Measurements from ENCODE around the gene URAD. TPM values are rescaled to one million over a fixed set of nuclear protein-coding genes. Genes with fewer than 3 reads are reported as not detected.

Gene URAD
- total RNA-seq, 4 donors from 2014 or later, result not detected

DNA sequence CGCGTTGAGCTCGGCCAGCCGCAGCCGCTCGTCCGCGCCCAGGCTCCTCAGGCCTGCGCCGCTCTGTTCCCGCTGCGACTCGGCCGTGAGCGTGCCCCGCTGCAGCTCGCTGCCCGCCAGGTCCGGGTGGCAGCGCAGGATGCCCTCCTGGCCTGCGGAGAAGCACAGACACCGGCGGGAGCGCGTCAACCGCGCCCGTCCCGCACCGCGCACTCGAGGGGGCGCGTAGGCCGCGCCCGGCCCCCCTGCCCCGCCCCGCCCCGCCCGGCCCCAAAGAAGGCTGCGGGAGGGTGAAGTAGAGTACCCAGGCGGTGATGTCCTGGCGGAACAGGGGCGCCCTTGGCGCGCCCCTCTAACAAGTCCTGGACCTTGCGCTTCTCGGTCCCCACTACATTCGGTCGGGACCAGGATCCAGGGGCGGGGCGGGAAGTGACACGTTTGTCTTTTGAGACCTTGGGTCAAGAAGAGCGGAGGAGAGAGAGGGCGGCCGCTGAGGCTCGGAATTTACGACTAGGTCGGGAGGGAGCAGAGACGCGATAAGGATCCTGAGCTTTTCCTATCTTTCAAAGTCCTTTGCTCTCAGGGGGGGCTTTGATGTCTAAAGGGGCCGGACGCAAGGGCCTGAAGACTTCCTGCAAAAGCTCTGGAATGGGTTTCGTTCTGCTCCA is 10.1 kb downstream of the URAD start:
- intact Hi-C loops (cut with DNase I; ENCODE audit: low total_unique reads), result no loop called here
- Histone ChIP-seq H3K36me3 (no peaks in the 10 kb centered on the region), H3K4me1 (peaks cover 0 to 16% of the 10 kb centered on the region in 2 donors), H3K4me3 (no peak overlapping the region), H3K9me3 (no peaks in the 10 kb centered on the region), H3K27me3 (peaks cover 0 to 56% of the 10 kb centered on the region in 2 donors), H3K27ac (no peak overlapping the region)
- DNase-seq, result no peak
- TF ChIP-seq POLR2A (IDR thresholded peaks at IDR 0.05) (no peak), CTCF (IDR thresholded peaks at IDR 0.05) (no peak)

- H3K9me3 ChIP-seq, result no peaks in the 10 kb centered on the region
- no peak for DNase-seq
- no peak overlapping the region for H3K4me3 ChIP-seq
- H3K27ac ChIP-seq, result no peak overlapping the region
- no peaks in the 10 kb centered on the region for H3K36me3 ChIP-seq
- TF ChIP-seq CTCF (IDR thresholded peaks at IDR 0.05), result no peak
- no peak for TF ChIP-seq POLR2A (IDR thresholded peaks at IDR 0.05)
- peaks cover 0 to 57% of the 10 kb centered on the region in 2 donors for H3K27me3 ChIP-seq
- intact Hi-C loops (cut with DNase I; ENCODE audit: low total_unique reads), result no loop called here
- peaks cover 0 to 16% of the 10 kb centered on the region in 2 donors for H3K4me1 ChIP-seq
These were observed 10.8 kb downstream of the URAD start for GRCh38 chr13:27977476-27978300.

DNA sequence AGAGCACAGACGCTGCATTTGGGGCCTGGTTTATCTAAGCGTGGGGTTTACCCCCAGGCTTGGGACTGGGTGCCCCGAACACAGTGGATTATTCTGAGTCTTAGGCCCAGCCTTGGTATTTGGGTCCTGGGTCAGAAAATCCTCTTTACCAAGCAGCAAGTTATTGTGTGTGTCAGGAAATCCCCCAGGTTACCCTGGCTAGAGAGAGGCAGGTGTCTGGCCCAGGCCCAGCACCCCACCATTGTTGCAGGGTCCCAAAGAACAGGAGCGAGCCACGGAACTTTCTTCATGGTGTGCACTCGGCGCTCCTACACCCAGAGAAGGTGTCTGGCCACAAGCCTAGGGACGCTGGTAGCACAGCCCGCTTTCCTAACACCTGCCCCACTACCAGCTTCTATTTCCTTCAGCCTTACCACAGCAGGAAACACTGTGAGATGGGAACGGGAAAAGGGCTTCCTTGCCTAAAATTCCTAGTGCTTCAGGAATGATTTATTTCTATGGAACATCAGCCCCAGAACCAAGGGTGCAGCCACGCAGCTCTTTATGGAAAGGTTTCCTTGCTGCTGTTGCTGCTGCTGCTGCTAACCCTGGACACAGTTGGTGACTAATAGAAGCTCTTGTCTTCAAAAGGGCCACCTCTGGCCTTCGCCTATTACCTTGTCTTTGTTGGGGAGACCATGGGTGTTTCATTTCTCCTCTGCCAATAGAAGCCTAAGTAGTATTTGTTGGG is 12.0 kb downstream of the URAD start:
- Histone ChIP-seq H3K27ac (no peak overlapping the region), H3K36me3 (no peaks in the 10 kb centered on the region), H3K4me1 (peaks cover 0 to 16% of the 10 kb centered on the region in 2 donors), H3K9me3 (no peaks in the 10 kb centered on the region), H3K27me3 (peaks cover 0 to 58% of the 10 kb centered on the region in 2 donors), H3K4me3 (no peak overlapping the region)
- TF ChIP-seq POLR2A (IDR thresholded peaks at IDR 0.05) (no peak), CTCF (IDR thresholded peaks at IDR 0.05) (no peak)
- DNase-seq, result no peak
- intact Hi-C loops (cut with DNase I; ENCODE audit: low total_unique reads), result no loop called here

DNA sequence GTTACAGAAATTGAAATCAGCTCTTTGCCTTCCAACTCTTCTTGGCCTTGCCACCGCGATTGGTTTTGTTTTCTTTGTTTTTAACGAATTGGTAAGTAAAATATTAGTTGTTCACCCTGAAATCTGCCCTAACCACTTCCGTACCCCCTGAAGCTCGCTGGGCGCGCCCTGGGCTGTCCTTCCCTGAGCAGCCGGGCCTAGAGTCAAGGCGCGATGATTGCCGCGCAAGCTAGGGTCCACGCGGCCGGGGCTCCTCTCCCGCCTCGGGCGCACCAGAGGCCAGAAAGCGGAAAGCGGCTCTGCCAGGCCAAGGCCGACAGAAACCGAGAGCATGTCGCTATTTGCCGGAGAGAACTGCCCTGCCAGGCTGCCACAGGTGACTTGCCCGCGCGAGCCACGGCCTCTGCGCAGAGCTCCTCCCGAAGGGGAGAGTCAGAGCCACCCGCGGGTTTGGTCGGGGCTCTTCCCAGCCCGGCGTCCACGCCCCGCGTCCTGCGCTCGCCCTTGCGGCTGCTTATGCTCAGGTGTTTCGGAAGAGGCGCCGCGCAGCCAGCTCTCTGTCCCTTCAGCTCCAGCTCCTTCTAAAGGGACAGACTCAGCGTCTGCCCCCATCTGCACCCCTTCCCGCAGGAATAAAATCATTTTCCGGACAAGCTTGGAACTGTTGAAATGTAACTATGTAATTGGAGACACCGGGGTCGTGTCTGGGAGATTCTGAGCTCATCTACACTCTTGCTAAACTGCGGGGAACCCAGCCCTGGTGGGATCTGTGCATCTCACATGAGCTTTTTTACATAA is 12.7 kb downstream of the URAD start:
- Histone ChIP-seq H3K4me1 (peaks cover 0 to 16% of the 10 kb centered on the region in 2 donors), H3K36me3 (no peaks in the 10 kb centered on the region), H3K9me3 (no peaks in the 10 kb centered on the region), H3K27ac (no peak overlapping the region), H3K4me3 (no peak overlapping the region), H3K27me3 (peaks cover 0 to 60% of the 10 kb centered on the region in 2 donors)
- TF ChIP-seq POLR2A (IDR thresholded peaks at IDR 0.05) (no peak), CTCF (IDR thresholded peaks at IDR 0.05) (no peak)
- no peak for DNase-seq
- intact Hi-C loops (cut with DNase I; ENCODE audit: low total_unique reads), result no loop called here
